ENCODE measurements around the gene TFIP11. TPM values are rescaled to one million over a fixed set of nuclear protein-coding genes. Genes with fewer than 3 reads are reported as not detected.
"Not testable (repeated sequence)": the region's sequence is repeated elsewhere in the genome, so short reads cannot be mapped to it uniquely, and the experiment has no call there.

Gene TFIP11
- total RNA-seq, 4 donors from 2014 or later, result 14.8 to 39.1 (median 20.2) TPM

- DNase-seq (ENCODE audit: low spot score) (no peak), ATAC-seq (ENCODE audit: low FRiP score) (no peak)
- no peak for TF ChIP-seq CTCF (IDR thresholded peaks at IDR 0.05)
These were observed 22.8 kb upstream of the TFIP11 start for GRCh38 chr22:26534874-26535602.

GRCh38 chr22:26534171-26534855, 22.0 kb upstream of the TFIP11 start:
- DNase-seq (ENCODE audit: low spot score) (no peak), ATAC-seq (ENCODE audit: low FRiP score) (no peak)
- TF ChIP-seq CTCF (IDR thresholded peaks at IDR 0.05), result no peak

- peak; percentile 31 for ATAC-seq (ENCODE audit: low FRiP score)
These were observed 17.1 kb upstream of the TFIP11 start for GRCh38 chr22:26529345-26529744.

GRCh38 chr22:26528518-26528917, 16.2 kb upstream of the TFIP11 start:
- not testable (repeated sequence) for DNase-seq (ENCODE audit: low spot score); ATAC-seq (ENCODE audit: low FRiP score)

More at GRCh38 chr22:26529345-26529744, 17.1 kb upstream of the TFIP11 start:
- TF ChIP-seq CTCF (IDR thresholded peaks at IDR 0.05), result no peak
- no peak for DNase-seq (ENCODE audit: low spot score)

GRCh38 chr22:26527574-26528465, 15.5 kb upstream of the TFIP11 start:
- ATAC-seq (ENCODE audit: low FRiP score) (no peak), DNase-seq (ENCODE audit: low spot score) (no peak)
- TF ChIP-seq CTCF (IDR thresholded peaks at IDR 0.05), result no peak

GRCh38 chr22:26527167-26527566, 14.9 kb upstream of the TFIP11 start:
- DNase-seq (ENCODE audit: low spot score) (no peak), ATAC-seq (ENCODE audit: low FRiP score) (no peak)
- TF ChIP-seq CTCF (IDR thresholded peaks at IDR 0.05), result no peak

GRCh38 chr22:26525946-26526564, 13.8 kb upstream of the TFIP11 start:
- no peak for TF ChIP-seq CTCF (IDR thresholded peaks at IDR 0.05)
- ATAC-seq (ENCODE audit: low FRiP score), result no peak
- DNase-seq (ENCODE audit: low spot score), result no peak
